K562 (cell line): ENCODE measurements around the gene BSX. TPM values are rescaled to one million over a fixed set of nuclear protein-coding genes. Genes with fewer than 3 reads are reported as not detected.

Experiments used
- ATAC-seq: fragments of 200-7000 bp; cut with Tn5 transposase; 3 replicates; pipeline ENCODE4 v1.9.1; 2020; ENCODE audit warnings: moderate library complexity
- BruUV-seq: library from RNA; stranded (reverse); fragments of 400-500 nt; replicated peaks from 2 replicates; lab custom pipeline; 2021; lab: Mats Ljungman, UMichigan
- CTCF ChIA-PET: fragments of 300-600 bp; formaldehyde crosslinking; extraction: SDS; loops from one replicate; lab custom pipeline; 2021; ENCODE audit warnings: low intra/inter-chr PET ratio; lab: Yijun Ruan, JAX
- POLR2A ChIA-PET: fragments of 300-600, 350-650 bp; sonication (Branson Sonifier 250); formaldehyde crosslinking; extraction: SDS; loops from one replicate; lab custom pipeline; 2021; ENCODE audit warnings: antibody characterized with exemption, inconsistent platforms; lab: Yijun Ruan, JAX
- DNase-seq, 4 experiments: peaks; one replicate each; pipeline versions ENCODE4 v3.0.0 to v3.0.0-alpha.2; 2011 to 2018; ENCODE audit warnings: low spot score in 3 of 4, mixed read lengths in 3 of 4; ENCODE audit errors: extremely low read depth in 1 of 4
- FAIRE-seq: peaks from 2 replicates; lab custom pipeline; 2011; peaks lifted over from hg19 to GRCh38; lab: Jason Lieb, UNC
- H2AFZ ChIP-seq: 2 replicates; pipeline ENCODE4 v1.6.0; 2011; ENCODE audit warnings: low read depth, low read length, control low read depth, inconsistent platforms
- H3K27ac ChIP-seq: fragments of 200-600 bp; 3 replicates; pipeline ENCODE4 v1.8.0; 2011; ENCODE audit warnings: low read depth, mild to moderate bottlenecking, control low read depth, inconsistent platforms, low read length, moderate library complexity, mixed read lengths; ENCODE audit errors: extremely low read depth
- H3K27me3 ChIP-seq, 2 experiments: fragments of 300-600 bp in 1 of 2; 2 replicates in 1 of 2; 3 replicates in 1 of 2; pipeline versions ENCODE4 v1.6.0 to v1.8.0; 2011; ENCODE audit warnings: inconsistent platforms in 2 of 2, low read length in 2 of 2, mild to moderate bottlenecking in 1 of 2, mixed read lengths in 1 of 2, moderate library complexity in 1 of 2; ENCODE audit not compliant: control insufficient read depth in 2 of 2, insufficient read depth in 2 of 2
- H3K36me3 ChIP-seq: fragments of 300-600 bp; 3 replicates; pipeline ENCODE4 v1.8.0; 2011; ENCODE audit warnings: mild to moderate bottlenecking, low read length, inconsistent platforms; ENCODE audit not compliant: control insufficient read depth, insufficient read depth
- H3K4me1 ChIP-seq, 2 experiments: fragments of 200-600 bp in 1 of 2; replicated peaks in 1 of 2; 2 replicates in 1 of 2; 3 replicates in 1 of 2; pipeline versions ENCODE4 v1.5.1 to v1.8.0; 2011; ENCODE audit warnings: inconsistent platforms in 2 of 2, low read length in 2 of 2, mild to moderate bottlenecking in 1 of 2, mixed read lengths in 1 of 2, moderate library complexity in 1 of 2; ENCODE audit not compliant: control insufficient read depth in 2 of 2, insufficient read depth in 2 of 2
- H3K4me2 ChIP-seq: 2 replicates; pipeline ENCODE4 v1.6.1; 2011; ENCODE audit warnings: low read length, control low read depth, inconsistent platforms, mixed read lengths; ENCODE audit not compliant: insufficient read depth
- H3K4me3 ChIP-seq: fragments of 200-600 bp; sonication (generic), shearing (Covaris generic); 2 replicates; pipeline ENCODE4 v1.5.1; 2016; ENCODE audit warnings: control low read depth, inconsistent platforms
- H3K79me2 ChIP-seq: fragments of 200-600 bp; 3 replicates; pipeline ENCODE4 v1.8.0; 2011; ENCODE audit warnings: low read length, inconsistent platforms; ENCODE audit not compliant: control insufficient read depth, insufficient read depth
- H3K9ac ChIP-seq, 2 experiments: 2 replicates each; pipeline versions ENCODE4 v1.6.0 to v1.6.1; 2011; ENCODE audit warnings: low read depth in 2 of 2, low read length in 2 of 2, control low read depth in 1 of 2, inconsistent platforms in 1 of 2, mild to moderate bottlenecking in 1 of 2, mixed read lengths in 1 of 2; ENCODE audit not compliant: insufficient read depth in 1 of 2
- H3K9me1 ChIP-seq: one replicate; pipeline ENCODE4 v1.6.0; 2011; ENCODE audit warnings: inconsistent platforms, mild to moderate bottlenecking, low read length, moderate library complexity; ENCODE audit not compliant: control insufficient read depth, insufficient read depth
- H3K9me3 ChIP-seq: replicated peaks from 2 replicates; pipeline ENCODE4 v1.5.1; 2011; ENCODE audit warnings: low read depth, low read length, inconsistent platforms; ENCODE audit not compliant: control insufficient read depth, insufficient read depth
- H4K20me1 ChIP-seq: replicated peaks from 2 replicates; pipeline ENCODE4 v1.6.1; 2011; ENCODE audit warnings: low read length, inconsistent platforms, mixed read lengths; ENCODE audit not compliant: control insufficient read depth, insufficient read depth
- GTF2F1 ChIP-seq: IDR thresholded peaks from 2 replicates; pipeline ENCODE4 v1.6.1; 2011; ENCODE audit warnings: low read depth, low read length, improper control_type of control experiment
- WGBS: fragments of 100-300 bp; shearing (Covaris generic); methylation state at CpG from one replicate; pipeline ENCODE4 v1.1.6; 2016; ENCODE audit warnings: low coverage, mixed read lengths; ENCODE audit not compliant: insufficient coverage; ENCODE audit errors: missing lambda C conversion rate; 5-methylcytosine and 5-hydroxymethylcytosine counted together
- in situ Hi-C: fragments of 300-500 bp; cut with MboI; formaldehyde crosslinking; loops from 4 replicates; pipeline ENCODE4 v1.15.0; 2018; ENCODE audit warnings: inconsistent platforms, mixed read lengths
- intact Hi-C: fragments of 100-400 bp; cut with micrococcal nuclease; formaldehyde crosslinking; loops from 2 replicates; pipeline ENCODE4 v1.14.2; 2022
- polyA plus RNA-seq, 8 experiments: library from polyadenylated mRNA; depleted of rRNA in 4 of 8; stranded (reverse) in 5 of 8; unstranded in 3 of 8; fragments of >200 nt; fragmentation: Nextera tagmentation in 2 of 8; fragmentation: Illumina TruSeq in 1 of 8; extraction: Ambion mirVana in 2 of 8; extraction: Trizol in 1 of 8; gene quantifications; 2 replicates each; pipeline versions ENCODE4 v1.2.1 to v1.2.3, GENCODE V29; 2011 to 2014; ENCODE audit warnings: inconsistent platforms in 1 of 8, missing spikeins in 1 of 8
- total RNA-seq, 7 experiments: library from RNA; depleted of rRNA in 6 of 7; stranded (reverse); fragments of >200 nt in 6 of 7; fragmentation: Illumina TruSeq in 2 of 7; extraction: Trizol in 2 of 7; gene quantifications; 2 replicates each; pipeline versions ENCODE4 v1.2.1 to v1.2.3, GENCODE V29; 2011 to 2021; ENCODE audit warnings: low replicate concordance in 1 of 7
- TF ChIP-seq, protein P1 (sequence below): IDR thresholded peaks from 2 replicates; pipeline ENCODE4 v1.6.1; 2016; ENCODE audit warnings: missing genetic modification characterization, missing compliant biosample characterization

Gene BSX
- total and polyA plus RNA-seq, 9 of the 15 experiments (the other 6 are each of a cell fraction or from before 2014, with no cell fraction given): not detected

DNA sequence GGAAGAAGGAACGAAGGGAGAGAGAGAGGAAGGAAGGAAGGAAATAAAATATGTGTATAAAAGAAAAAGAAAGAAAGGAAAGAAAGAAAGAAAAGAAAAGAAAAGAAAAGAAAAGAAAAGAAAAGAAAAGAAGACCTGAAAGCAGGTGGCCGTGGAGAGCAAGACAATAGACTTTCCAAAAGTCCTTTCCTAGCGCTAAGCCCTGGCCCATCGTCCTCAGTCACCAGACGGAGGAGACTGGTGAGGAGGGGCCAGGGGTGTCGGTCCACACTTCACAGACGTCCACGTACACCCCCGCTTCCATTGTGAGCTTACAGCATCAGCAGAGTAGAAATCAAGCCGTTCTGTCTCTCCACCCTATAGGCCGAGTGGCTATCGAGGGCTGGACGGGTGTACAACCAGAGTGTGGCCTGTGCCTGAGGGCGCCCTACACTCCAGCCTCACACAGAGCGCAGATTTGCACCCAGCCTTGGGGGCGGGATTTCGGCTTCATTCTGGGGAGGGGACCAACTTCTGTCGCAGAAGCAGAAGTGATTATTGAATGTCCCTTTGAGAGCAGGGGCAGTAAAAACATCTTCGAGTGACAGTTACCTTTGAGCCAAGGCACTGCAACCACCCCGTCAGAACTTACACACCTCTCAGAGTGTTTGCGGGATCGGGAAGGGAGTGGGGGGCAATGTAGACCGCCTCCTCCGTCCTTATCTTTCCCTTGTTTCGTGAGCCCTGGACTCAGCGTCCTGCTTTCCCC lies 2.0 kb upstream of the BSX start:
- Histone ChIP-seq H3K9me1 (no peaks in the 10 kb centered on the region), H2AFZ (no peak overlapping the region), H3K79me2 (no peaks in the 10 kb centered on the region), H3K9me3 (no peaks in the 10 kb centered on the region), H3K4me1 (peaks cover 0 to 9% of the 10 kb centered on the region in 2 experiments; a peak in 1 of 5 replicates), H3K4me3 (no peak overlapping the region), H3K36me3 (no peaks in the 10 kb centered on the region), H3K4me2 (no peak overlapping the region), H3K27me3 (peaks cover 6 to 39% of the 10 kb centered on the region in 2 experiments; a peak in 4 of 5 replicates), H3K9ac (no peak overlapping the region), H4K20me1 (peaks cover 6% of the 10 kb centered on the region; the same call in 1 of the 2 replicates), H3K27ac (no peak overlapping the region)
- ChIA-PET POLR2A (no interaction called here), CTCF (no interaction called here)
- ATAC-seq: no peak
- WGBS: under 1% methylated on average over 20 of the region's 26 CpGs
- BruUV-seq: no TSS peak
- no peak for FAIRE-seq
- intact Hi-C loops (no loop called here), in situ Hi-C loops (no loop called here)
- no peak for DNase-seq
- TF ChIP-seq, protein P1, sequence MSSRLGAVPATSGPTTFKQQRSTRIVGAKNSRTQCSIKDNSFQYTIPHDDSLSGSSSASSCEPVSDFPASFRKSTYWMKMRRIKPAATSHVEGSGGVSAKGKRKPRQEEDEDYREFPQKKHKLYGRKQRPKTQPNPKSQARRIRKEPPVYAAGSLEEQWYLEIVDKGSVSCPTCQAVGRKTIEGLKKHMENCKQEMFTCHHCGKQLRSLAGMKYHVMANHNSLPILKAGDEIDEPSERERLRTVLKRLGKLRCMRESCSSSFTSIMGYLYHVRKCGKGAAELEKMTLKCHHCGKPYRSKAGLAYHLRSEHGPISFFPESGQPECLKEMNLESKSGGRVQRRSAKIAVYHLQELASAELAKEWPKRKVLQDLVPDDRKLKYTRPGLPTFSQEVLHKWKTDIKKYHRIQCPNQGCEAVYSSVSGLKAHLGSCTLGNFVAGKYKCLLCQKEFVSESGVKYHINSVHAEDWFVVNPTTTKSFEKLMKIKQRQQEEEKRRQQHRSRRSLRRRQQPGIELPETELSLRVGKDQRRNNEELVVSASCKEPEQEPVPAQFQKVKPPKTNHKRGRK (tag): peak; percentile 25; the same call in 1 of the 2 replicates
- no peak for TF ChIP-seq GTF2F1
